Activated CD4-positive, alpha-beta T cell treated with anti-CD3 and anti-CD28 coated beads, Interleukin-10, Interleukin-2, amounts not matched to agents 100 ng/mL and 50 ng/mL, durations not matched to agents 16 hours and 8 hours (primary cell): Measurements from ENCODE around the gene CSTB.

Experiments used
- DNase-seq: peaks from one replicate; pipeline ENCODE4 v3.0.0-alpha.2; 2020

CSTB gene

GRCh38 chr21:43789276-43790009, 13.3 kb upstream of the CSTB start, which contains the start of gene RRP1:
Gene RRP1 (plus strand): TSS chr21:43789577. CDS start chr21:43789630, 53 bp downstream.
- DNase-seq = peak; percentile 95

- no peak for DNase-seq
Observed at GRCh38 chr21:43786807-43787440, 10.8 kb upstream of the CSTB start.

GRCh38 chr21:43786300-43786806, 10.2 kb upstream of the CSTB start:
- no peak for DNase-seq

- no peak for DNase-seq
Observed at GRCh38 chr21:43785134-43785533, 9.0 kb upstream of the CSTB start.

- no peak for DNase-seq
Observed at GRCh38 chr21:43783098-43783700, 7.1 kb upstream of the CSTB start.

GRCh38 chr21:43782431-43783097, 6.5 kb upstream of the CSTB start:
- peak; percentile 52 for DNase-seq

GRCh38 chr21:43781846-43782245, 5.7 kb upstream of the CSTB start:
- DNase-seq = no peak

- DNase-seq = no peak
Observed at GRCh38 chr21:43779660-43780059, 3.6 kb upstream of the CSTB start.

- DNase-seq = peak; percentile 48
Observed at GRCh38 chr21:43778469-43779335, 2.6 kb upstream of the CSTB start.

GRCh38 chr21:43777953-43778352, 1.8 kb upstream of the CSTB start:
- DNase-seq = no peak

GRCh38 chr21:43775190-43775589, 918 bp downstream of the CSTB start:
- DNase-seq = no peak

GRCh38 chr21:43774163-43774562, 1.9 kb downstream of the CSTB start:
- no peak for DNase-seq

GRCh38 chr21:43772425-43772821, 3.7 kb downstream of the CSTB start:
- no peak for DNase-seq

GRCh38 chr21:43771698-43772424, 4.2 kb downstream of the CSTB start:
- no peak for DNase-seq

- DNase-seq = no peak
Observed at GRCh38 chr21:43771199-43771675, 4.9 kb downstream of the CSTB start.

- no peak for DNase-seq
Observed at GRCh38 chr21:43770066-43770655, 5.9 kb downstream of the CSTB start.

- DNase-seq = no peak
Observed at GRCh38 chr21:43769325-43769958, 6.7 kb downstream of the CSTB start.

- no peak for DNase-seq
Observed at GRCh38 chr21:43768868-43769167, 7.3 kb downstream of the CSTB start.

- no peak for DNase-seq
Observed at GRCh38 chr21:43767984-43768867, 7.9 kb downstream of the CSTB start.

- no peak for DNase-seq
Observed at GRCh38 chr21:43767498-43767983, 8.6 kb downstream of the CSTB start.
